Measurements from ENCODE around the gene PRPF31.

PRPF31 gene

DNA sequence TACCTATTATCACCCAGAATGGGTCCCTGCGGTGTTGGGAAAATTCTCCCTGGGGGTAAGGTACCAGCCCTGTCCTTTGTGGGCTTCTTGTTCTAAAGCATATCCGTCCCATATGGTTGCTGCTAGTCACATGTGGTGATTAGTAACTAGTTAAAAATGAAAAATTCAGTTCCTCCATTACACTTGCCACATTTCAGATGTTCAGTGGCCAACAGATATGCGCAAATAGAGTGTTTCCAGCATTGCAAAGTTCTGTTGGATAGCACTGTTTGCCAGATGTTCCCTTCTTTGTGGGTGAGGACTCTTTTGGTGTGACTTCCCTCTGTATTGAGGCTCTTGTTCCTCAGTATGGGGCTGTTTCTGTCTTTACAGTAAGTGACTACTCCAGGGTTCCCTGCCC lies 25.8 kb downstream of the PRPF31 start:
- in situ Hi-C loops (cut with MboI; ENCODE audit: low sequenced_read_pairs), result no loop called here
- peaks cover under 1% of the 10 kb centered on the region; the same call in 1 of the 2 replicates for H3K4me1 ChIP-seq
- H3K36me3 ChIP-seq (replicated peaks), result peaks cover 72% of the 10 kb centered on the region
- no peak overlapping the region for H3K4me3 ChIP-seq
- DNase-seq (ENCODE audit: low spot score in 2 of 2), result no peak
- no peaks in the 10 kb centered on the region for H3K27me3 ChIP-seq (ENCODE audit: low read depth)
- H3K9me3 ChIP-seq, result no peaks in the 10 kb centered on the region

DNA sequence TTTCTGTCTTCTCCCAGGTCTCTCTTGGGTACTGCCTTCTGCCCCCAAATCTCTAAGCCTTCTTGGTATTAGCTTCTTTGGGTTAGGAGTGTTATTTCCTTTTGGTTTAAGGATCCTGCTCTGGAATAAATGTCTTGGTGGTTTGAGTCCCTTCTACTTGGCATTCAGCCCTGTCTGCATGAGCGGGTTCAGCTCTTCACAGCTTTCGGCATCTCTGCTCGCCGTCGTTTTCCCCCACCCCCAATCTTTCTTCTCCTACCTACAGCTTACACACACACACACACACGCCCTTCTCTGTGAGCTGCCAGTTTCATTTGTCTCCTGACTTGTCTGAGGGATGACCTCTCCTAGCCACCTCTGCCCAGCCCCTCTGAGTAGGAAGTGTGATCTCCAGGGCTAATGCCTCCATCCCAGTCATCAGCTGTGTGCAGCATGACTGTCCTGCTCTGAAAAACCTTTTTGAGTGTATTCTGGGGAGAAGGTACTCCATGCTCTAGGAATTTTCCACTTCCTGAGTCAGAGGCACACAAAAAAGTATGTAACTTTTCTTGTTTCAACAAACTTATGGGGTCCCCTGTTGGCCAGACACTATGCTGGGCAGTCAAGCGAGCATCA lies 26.7 kb downstream of the PRPF31 start:
- Histone ChIP-seq H3K36me3 (replicated peaks) (peaks cover 82% of the 10 kb centered on the region), H3K27me3 (ENCODE audit: low read depth) (no peaks in the 10 kb centered on the region), H3K9me3 (no peaks in the 10 kb centered on the region), H3K4me1 (no peaks in the 10 kb centered on the region), H3K4me3 (no peak overlapping the region)
- in situ Hi-C loops (cut with MboI; ENCODE audit: low sequenced_read_pairs), result no loop called here
- DNase-seq (ENCODE audit: low spot score in 2 of 2), result no peak

DNA sequence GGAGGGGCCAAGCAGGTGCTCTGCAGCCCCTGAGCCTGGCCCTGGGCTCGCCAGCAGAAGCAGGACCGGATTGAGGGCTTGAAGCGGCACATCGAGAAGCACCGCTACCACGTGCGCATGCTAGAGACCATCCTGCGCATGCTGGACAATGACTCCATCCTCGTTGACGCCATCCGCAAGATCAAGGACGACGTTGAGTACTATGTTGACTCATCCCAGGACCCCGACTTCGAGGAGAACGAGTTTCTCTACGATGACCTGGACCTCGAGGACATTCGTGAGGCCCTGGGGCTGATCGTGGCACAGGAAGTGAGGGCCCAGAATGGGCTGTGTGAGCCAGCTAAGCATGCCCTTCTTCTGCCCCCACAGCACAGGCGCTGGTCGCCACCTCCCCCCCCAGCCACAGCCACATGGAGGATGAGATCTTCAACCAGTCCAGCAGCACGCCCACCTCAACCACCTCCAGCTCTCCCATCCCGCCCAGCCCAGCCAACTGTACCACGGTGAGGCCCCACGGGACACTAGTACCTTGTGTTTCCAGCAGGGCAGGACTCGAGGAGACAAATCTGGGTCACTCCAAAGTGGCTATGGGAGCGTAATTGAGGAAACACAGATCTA lies 30.1 kb downstream of the PRPF31 start:
- Histone ChIP-seq H3K4me1 (no peaks in the 10 kb centered on the region), H3K4me3 (no peak overlapping the region), H3K9me3 (no peaks in the 10 kb centered on the region), H3K36me3 (replicated peaks) (peaks cover 91% of the 10 kb centered on the region), H3K27me3 (ENCODE audit: low read depth) (no peaks in the 10 kb centered on the region)
- no peak for DNase-seq (ENCODE audit: low spot score in 2 of 2)
- in situ Hi-C loops (cut with MboI; ENCODE audit: low sequenced_read_pairs), result no loop called here

DNA sequence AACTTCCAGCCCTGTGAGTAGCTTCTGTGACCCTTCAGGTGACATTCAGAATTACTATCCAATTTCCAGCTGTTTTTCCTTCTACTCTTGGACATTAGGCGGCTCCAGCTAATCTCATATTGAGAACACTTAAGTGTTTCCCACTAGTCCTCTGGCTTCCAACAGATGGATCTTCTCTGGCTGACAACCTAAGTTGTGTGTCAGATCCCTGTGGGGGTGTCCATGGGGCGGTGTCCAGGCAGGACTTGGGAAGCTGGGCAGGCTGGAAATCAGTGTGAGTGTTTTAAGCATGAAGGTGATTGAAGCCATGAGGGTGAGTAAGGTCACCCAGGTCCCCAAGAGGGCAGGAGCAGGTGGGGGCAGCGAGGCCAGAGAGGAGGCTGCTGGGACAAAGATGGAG lies 32.1 kb downstream of the PRPF31 start:
- DNase-seq (ENCODE audit: low spot score in 2 of 2), result no peak
- Histone ChIP-seq H3K4me3 (no peak overlapping the region), H3K4me1 (no peaks in the 10 kb centered on the region), H3K27me3 (ENCODE audit: low read depth) (no peaks in the 10 kb centered on the region), H3K36me3 (replicated peaks) (peaks cover 94% of the 10 kb centered on the region), H3K9me3 (no peaks in the 10 kb centered on the region)
- in situ Hi-C loops (cut with MboI; ENCODE audit: low sequenced_read_pairs), result no loop called here

DNA sequence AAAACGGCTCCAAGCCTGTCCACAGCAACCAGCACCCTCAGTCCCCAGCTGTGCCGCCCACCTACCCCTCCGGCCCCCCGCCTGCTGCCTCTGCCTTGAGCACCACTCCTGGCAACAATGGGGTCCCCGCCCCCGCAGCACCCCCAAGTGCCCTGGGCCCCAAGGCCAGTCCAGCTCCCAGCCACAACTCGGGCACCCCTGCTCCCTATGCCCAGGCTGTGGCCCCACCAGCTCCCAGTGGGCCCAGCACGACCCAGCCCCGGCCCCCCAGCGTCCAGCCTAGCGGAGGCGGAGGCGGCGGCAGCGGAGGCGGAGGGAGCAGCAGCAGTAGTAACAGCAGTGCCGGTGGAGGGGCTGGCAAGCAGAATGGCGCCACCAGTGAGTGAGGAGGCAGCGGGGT lies 32.6 kb downstream of the PRPF31 start:
- DNase-seq (ENCODE audit: low spot score in 2 of 2), result no peak
- in situ Hi-C loops (cut with MboI; ENCODE audit: low sequenced_read_pairs), result no loop called here
- Histone ChIP-seq H3K9me3 (no peaks in the 10 kb centered on the region), H3K4me3 (no peak overlapping the region), H3K36me3 (replicated peaks) (peaks cover 94% of the 10 kb centered on the region), H3K27me3 (ENCODE audit: low read depth) (no peaks in the 10 kb centered on the region), H3K4me1 (no peaks in the 10 kb centered on the region)

DNA sequence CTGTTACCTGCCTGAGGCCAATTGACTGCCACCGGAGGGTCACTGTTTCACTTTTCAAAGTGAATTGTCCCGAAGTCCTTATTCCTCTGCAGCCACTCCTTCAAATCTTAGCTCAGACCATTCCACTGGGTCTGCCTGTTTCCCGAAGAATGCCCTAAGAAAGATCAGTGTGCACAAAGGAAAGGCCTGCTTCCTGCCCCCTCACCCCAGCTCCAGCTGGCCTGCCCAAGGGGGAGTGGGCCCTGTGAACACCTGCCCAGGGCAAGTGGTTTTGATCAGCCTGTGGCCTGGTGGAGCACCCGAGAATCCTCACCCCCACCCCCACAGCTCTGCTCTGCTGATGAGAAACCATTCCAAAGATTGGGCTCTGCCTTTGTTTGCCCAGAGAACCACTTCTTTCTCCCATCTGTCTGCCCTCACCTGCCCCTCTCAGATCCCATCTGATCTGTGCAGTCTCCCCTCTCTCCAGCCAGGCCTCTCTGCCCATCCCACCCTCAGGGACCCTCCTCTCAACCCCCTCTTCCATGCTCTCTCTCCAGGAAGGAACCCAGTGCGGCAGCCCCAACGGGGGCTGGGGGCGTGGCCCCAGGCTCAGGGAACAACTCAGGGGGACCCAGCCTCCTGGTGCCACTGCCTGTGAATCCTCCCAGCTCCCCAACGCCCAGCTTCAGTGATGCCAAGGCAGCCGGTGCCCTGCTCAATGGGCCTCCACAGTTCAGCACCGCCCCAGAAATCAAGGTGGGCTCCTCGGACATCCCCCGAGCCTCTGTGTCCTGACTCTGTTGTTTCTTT lies 33.7 kb downstream of the PRPF31 start:
- Histone ChIP-seq H3K4me1 (no peaks in the 10 kb centered on the region), H3K9me3 (no peaks in the 10 kb centered on the region), H3K36me3 (replicated peaks) (peaks cover 94% of the 10 kb centered on the region), H3K4me3 (no peak overlapping the region), H3K27me3 (ENCODE audit: low read depth) (no peaks in the 10 kb centered on the region)
- DNase-seq (ENCODE audit: low spot score in 2 of 2), result no peak
- in situ Hi-C loops (cut with MboI; ENCODE audit: low sequenced_read_pairs), result no loop called here

DNA sequence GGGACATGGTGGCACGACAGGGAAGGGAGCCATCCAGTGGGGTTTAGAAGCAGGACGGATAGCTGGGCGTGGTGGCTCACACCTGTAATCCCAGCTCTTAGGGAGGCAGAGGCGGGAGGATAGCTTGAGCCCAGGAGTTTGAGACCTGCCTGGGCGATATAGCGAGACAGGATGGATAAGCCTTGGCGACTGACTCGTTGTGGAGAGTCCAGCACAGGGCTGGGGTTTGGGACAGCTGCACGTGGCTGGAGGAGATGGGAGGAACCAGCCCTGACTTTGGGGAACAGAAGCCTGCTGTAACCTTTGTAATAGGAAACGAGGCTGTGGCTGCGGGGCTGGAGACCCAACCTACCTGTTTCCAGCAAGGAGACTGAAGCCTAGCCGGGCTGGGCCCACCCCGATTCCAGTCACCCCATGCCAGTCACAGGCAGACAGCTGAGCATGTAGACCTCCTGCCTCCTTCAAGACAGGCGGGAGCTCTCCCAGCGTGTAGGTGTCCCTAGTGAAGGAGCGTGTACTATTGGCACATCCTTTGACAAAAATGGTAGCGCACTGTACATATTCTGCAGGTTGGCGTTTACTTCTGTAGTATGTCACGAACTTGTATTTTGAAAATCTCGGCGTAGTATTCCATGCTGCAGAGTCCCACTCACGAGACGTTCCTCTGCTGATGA lies 35.9 kb downstream of the PRPF31 start:
- in situ Hi-C loops (cut with MboI; ENCODE audit: low sequenced_read_pairs), result no loop called here
- Histone ChIP-seq H3K4me1 (no peaks in the 10 kb centered on the region), H3K9me3 (no peaks in the 10 kb centered on the region), H3K36me3 (replicated peaks) (peaks cover 93% of the 10 kb centered on the region), H3K4me3 (no peak overlapping the region), H3K27me3 (ENCODE audit: low read depth) (no peaks in the 10 kb centered on the region)
- DNase-seq (ENCODE audit: low spot score in 2 of 2), result no peak

DNA sequence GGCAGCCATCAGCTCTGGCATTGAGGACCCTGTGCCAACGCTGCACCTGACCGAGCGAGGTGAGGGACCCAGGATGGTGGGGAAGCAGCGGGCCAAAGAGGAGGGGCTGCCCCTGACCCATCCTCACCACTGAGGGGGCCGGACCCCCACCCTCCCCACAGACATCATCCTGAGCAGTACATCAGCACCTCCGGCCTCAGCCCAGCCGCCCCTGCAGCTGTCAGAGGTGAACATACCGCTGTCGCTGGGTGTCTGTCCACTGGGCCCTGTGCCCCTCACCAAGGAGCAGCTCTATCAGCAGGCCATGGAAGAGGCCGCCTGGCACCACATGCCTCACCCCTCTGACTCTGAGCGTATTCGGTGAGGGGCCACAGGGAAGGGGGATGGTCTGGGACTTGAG lies 36.7 kb downstream of the PRPF31 start:
- in situ Hi-C loops (cut with MboI; ENCODE audit: low sequenced_read_pairs), result no loop called here
- H3K4me3 ChIP-seq, result no peak overlapping the region
- H3K9me3 ChIP-seq, result no peaks in the 10 kb centered on the region
- peaks cover 90% of the 10 kb centered on the region for H3K36me3 ChIP-seq (replicated peaks)
- H3K4me1 ChIP-seq, result no peaks in the 10 kb centered on the region
- DNase-seq (ENCODE audit: low spot score in 2 of 2), result no peak
- H3K27me3 ChIP-seq (ENCODE audit: low read depth), result no peaks in the 10 kb centered on the region

DNA sequence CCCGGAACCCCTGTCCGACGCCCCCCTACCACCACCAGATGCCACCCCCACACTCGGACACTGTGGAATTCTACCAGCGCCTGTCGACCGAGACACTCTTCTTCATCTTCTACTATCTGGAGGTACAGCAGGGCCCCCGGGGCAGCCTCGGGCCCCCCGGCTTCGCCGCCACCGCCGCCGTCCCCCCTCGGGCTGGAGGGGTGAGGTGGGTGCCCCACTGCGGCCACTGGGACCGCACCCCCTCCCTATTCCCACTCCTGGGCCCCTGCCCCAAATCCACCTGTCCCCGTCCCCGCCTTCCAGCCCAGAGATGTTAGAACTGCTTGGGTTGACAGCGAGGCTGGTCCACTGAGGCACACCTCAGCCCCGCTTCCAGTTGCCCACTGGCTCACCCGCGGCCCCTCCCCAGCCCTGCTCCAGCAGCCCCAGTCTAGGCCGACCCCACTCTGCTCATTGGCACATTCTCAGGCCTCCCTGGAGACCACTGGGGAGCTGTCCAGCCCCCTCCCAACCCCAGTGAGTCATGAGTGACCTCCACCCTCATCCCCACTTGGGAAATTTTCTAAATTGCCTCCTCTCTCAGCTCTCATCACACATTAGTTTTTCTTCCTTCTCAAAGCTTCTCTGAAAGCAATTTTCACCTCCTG lies 37.4 kb downstream of the PRPF31 start:
- Histone ChIP-seq H3K27me3 (ENCODE audit: low read depth) (no peaks in the 10 kb centered on the region), H3K4me1 (no peaks in the 10 kb centered on the region), H3K4me3 (no peak overlapping the region), H3K36me3 (replicated peaks) (peaks cover 91% of the 10 kb centered on the region), H3K9me3 (no peaks in the 10 kb centered on the region)
- in situ Hi-C loops (cut with MboI; ENCODE audit: low sequenced_read_pairs), result no loop called here
- no peak for DNase-seq (ENCODE audit: low spot score in 2 of 2)

DNA sequence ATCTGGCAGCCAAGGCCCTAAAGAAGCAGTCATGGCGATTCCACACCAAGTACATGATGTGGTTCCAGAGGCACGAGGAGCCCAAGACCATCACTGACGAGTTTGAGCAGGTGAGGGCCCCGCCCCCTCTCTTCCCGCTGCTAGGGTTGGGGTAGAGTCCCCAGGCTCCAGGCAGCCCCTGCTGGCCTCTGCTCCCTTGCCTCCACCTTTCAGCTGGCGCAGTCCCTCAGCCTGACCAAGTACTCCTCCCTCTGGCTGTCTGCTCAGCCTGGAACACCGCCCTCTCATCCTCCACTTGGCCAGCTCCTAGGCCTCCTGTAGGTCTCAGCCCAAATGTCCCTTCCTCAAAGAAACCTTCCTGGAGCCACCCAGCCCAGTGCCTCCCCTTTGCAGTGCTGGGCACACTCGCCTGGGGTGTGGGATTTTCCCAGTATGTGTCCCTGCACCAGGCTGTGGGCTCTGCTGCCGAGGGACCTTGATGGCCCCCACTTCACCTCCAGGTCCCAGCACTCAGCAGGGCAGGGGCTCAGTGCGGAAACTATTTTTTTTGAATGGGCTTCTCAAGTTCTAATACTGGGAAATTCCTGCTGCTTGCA lies 38.3 kb downstream of the PRPF31 start:
- in situ Hi-C loops (cut with MboI; ENCODE audit: low sequenced_read_pairs), result no loop called here
- H3K4me1 ChIP-seq, result peaks cover 5% of the 10 kb centered on the region
- no peaks in the 10 kb centered on the region for H3K9me3 ChIP-seq
- no peak for DNase-seq (ENCODE audit: low spot score in 2 of 2)
- H3K27me3 ChIP-seq (ENCODE audit: low read depth), result no peaks in the 10 kb centered on the region
- H3K36me3 ChIP-seq (replicated peaks), result peaks cover 89% of the 10 kb centered on the region
- H3K4me3 ChIP-seq, result no peak overlapping the region

DNA sequence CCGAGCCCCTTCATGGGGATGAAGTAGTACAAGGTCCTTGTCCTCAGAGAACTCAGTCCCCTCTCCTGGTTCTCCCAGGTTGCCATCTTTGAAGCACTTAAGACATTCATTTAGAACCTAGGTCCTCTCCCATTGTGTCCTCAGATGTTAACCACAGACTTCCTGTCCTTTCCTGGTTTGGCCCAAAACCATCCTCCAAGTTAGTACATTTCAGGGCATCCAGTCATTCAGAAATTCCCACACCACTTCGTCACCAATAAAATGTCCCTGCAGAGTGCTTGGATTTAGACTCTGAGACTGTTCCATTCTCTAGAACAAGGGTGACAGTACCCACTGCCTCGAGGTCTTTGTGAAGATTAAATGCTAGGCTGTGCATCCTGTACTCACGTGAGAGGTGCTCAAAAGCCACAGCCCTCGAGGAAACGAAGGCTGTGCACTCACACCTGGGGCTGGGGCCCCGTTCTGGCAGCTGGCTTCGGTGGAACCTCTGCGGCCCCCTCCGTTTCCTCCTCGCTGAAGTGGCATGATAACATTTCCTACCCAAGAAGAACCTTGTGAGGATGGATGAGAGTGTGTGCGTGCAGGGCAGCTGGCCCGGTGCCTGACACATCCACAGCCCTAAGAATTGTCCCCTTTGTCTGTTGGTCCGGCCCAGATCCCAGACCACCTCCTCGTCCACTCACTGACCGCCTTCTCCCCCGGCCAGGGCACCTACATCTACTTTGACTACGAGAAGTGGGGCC lies 39.2 kb downstream of the PRPF31 start:
- peaks cover 5% of the 10 kb centered on the region for H3K4me1 ChIP-seq
- H3K36me3 ChIP-seq (replicated peaks), result peaks cover 79% of the 10 kb centered on the region
- in situ Hi-C loops (cut with MboI; ENCODE audit: low sequenced_read_pairs), result no loop called here
- no peaks in the 10 kb centered on the region for H3K9me3 ChIP-seq
- no peaks in the 10 kb centered on the region for H3K27me3 ChIP-seq (ENCODE audit: low read depth)
- H3K4me3 ChIP-seq, result no peak overlapping the region
- DNase-seq (ENCODE audit: low spot score in 2 of 2), result no peak

DNA sequence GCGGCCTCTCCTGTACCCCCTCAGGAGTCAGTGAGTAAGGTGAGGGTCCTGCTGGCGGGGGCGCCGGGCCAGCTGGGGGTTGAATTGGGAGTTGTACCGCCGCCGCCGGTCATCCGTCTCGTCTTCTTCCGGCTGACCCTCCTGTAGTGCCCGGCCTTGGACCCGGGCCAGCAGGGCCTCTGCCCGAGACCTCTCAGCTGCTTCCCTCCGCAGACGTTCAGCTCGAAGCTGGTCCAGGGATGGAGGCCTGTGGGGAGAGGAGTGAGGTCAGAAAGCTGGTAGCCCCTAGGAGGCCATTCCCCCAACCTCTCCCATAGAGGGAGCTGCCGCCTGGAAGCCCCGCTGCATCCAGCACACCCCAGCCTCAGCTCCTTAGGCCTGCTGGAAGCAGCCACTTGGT lies 40.1 kb downstream of the PRPF31 start:
- H3K4me3 ChIP-seq, result no peak overlapping the region
- DNase-seq (ENCODE audit: low spot score in 2 of 2), result no peak
- peaks cover 72% of the 10 kb centered on the region for H3K36me3 ChIP-seq (replicated peaks)
- peaks cover 5% of the 10 kb centered on the region for H3K4me1 ChIP-seq
- H3K27me3 ChIP-seq (ENCODE audit: low read depth), result no peaks in the 10 kb centered on the region
- in situ Hi-C loops (cut with MboI; ENCODE audit: low sequenced_read_pairs), result no loop called here
- H3K9me3 ChIP-seq, result no peaks in the 10 kb centered on the region

DNA sequence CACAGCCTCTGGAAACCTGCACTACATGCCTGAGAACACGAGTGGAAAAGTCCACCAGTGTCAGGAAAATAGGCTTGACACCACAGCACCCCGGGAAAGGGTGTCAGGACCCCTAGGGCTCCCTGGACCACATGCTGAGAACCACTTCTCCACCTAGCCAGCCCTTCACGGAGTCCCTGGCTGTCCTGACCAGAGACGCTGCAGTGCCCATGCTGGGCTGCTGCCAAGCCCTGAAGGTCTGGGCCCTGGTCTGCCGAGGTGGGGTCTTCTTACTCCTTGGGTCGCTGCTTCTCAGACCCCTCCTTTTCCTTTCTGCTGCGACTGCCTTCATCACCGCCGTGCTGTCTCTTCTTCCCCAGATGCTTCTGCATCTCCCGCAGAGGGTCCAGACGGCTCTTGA lies 40.9 kb downstream of the PRPF31 start:
- no peak for DNase-seq (ENCODE audit: low spot score in 2 of 2)
- in situ Hi-C loops (cut with MboI; ENCODE audit: low sequenced_read_pairs), result no loop called here
- peaks cover 65% of the 10 kb centered on the region for H3K36me3 ChIP-seq (replicated peaks)
- H3K9me3 ChIP-seq, result no peaks in the 10 kb centered on the region
- H3K4me1 ChIP-seq, result peaks cover 5% of the 10 kb centered on the region
- no peak overlapping the region for H3K4me3 ChIP-seq
- no peaks in the 10 kb centered on the region for H3K27me3 ChIP-seq (ENCODE audit: low read depth)

Data from HAP-1 (cell line).